GM18508 (cell line): ENCODE results near the gene RHBDF1.
A peak's percentile ranks its signal among the peaks of the same experiment; 100 is the strongest.
"Not testable (repeated sequence)": the region's sequence is repeated elsewhere in the genome, so short reads cannot be mapped to it uniquely, and the experiment has no call there.

Source experiments
- ATAC-seq: cut with Tn5 transposase; IDR thresholded peaks from one replicate; pipeline ENCODE4 v1.9.1; 2021; ENCODE audit warnings: moderate number of reproducible peaks; ENCODE audit not compliant: insufficient read depth, unreplicated experiment

The RHBDF1 gene

GRCh38 chr16:60929-61878 is 11.2 kb downstream of the RHBDF1 start:
- ATAC-seq: no peak

GRCh38 chr16:60166-60565 is 12.3 kb downstream of the RHBDF1 start:
- ATAC-seq: no peak

GRCh38 chr16:59440-60059 is 12.9 kb downstream of the RHBDF1 start:
- no peak for ATAC-seq

GRCh38 chr16:58491-59439 is 13.7 kb downstream of the RHBDF1 start:
- ATAC-seq: no peak

- ATAC-seq: no peak
Measured at GRCh38 chr16:57711-58110, 14.7 kb downstream of the RHBDF1 start.

GRCh38 chr16:56231-56927 is 16.1 kb downstream of the RHBDF1 start:
- no peak for ATAC-seq

GRCh38 chr16:55571-56136 is 16.8 kb downstream of the RHBDF1 start:
- ATAC-seq: no peak

- ATAC-seq: no peak
Measured at GRCh38 chr16:54237-54581, 18.2 kb downstream of the RHBDF1 start.

GRCh38 chr16:53346-54236 is 18.8 kb downstream of the RHBDF1 start, which contains the start of the genes POLR3K and SNRNP25:
TSS of gene POLR3K (minus strand) at chr16:53608. CDS start at chr16:53586, 22 bp downstream.
TSS of gene SNRNP25 (plus strand) at chr16:53828. CDS start at chr16:54017, 189 bp downstream.
- ATAC-seq: peak; percentile 81

- ATAC-seq: no peak
Measured at GRCh38 chr16:50769-51591, 21.5 kb downstream of the RHBDF1 start.

- no peak for ATAC-seq
Measured at GRCh38 chr16:47234-47633, 25.2 kb downstream of the RHBDF1 start.

- ATAC-seq: not testable (repeated sequence)
Measured at GRCh38 chr16:46510-46909, 25.9 kb downstream of the RHBDF1 start.

- no peak for ATAC-seq
Measured at GRCh38 chr16:45454-45853, 27.0 kb downstream of the RHBDF1 start.

- ATAC-seq: no peak
Measured at GRCh38 chr16:44655-45054, 27.8 kb downstream of the RHBDF1 start.

- ATAC-seq: no peak
Measured at GRCh38 chr16:43294-43693, 29.1 kb downstream of the RHBDF1 start.

- ATAC-seq: no peak
Measured at GRCh38 chr16:42691-43090, 29.7 kb downstream of the RHBDF1 start.

GRCh38 chr16:42069-42457 is 30.4 kb downstream of the RHBDF1 start:
- ATAC-seq: no peak
